ENCODE results near the gene AKAP8L.
"Not testable (repeated sequence)": the region's sequence is repeated elsewhere in the genome, so short reads cannot be mapped to it uniquely, and the experiment has no call there.

Gene AKAP8L

DNA sequence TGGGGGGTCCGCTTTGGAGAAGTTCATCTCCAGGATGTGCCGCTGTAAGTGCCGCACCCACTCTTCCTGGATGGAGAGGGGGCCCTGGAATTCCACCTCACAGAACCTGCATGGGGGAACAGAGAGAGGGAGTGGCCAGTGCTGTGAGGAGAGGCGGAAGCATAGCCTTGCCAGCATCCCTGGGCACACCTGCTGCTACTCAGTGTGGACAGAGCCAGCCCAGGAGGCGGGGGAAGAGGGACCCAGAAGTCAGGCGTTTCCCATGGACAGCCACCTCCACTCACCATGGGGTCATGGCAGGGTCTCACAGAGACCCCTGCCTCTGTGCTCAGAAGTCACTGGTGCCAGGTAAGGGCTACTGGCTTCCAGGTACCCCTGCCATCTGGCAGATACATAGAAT lies 4.3 kb upstream of the AKAP8L start:
- no peak for TF ChIP-seq ZNF274 (IDR thresholded peaks at IDR 0.05; ENCODE audit: low read depth, low read length)
- no peak overlapping the region for H3K4me3 ChIP-seq (ENCODE audit: low read length)

DNA sequence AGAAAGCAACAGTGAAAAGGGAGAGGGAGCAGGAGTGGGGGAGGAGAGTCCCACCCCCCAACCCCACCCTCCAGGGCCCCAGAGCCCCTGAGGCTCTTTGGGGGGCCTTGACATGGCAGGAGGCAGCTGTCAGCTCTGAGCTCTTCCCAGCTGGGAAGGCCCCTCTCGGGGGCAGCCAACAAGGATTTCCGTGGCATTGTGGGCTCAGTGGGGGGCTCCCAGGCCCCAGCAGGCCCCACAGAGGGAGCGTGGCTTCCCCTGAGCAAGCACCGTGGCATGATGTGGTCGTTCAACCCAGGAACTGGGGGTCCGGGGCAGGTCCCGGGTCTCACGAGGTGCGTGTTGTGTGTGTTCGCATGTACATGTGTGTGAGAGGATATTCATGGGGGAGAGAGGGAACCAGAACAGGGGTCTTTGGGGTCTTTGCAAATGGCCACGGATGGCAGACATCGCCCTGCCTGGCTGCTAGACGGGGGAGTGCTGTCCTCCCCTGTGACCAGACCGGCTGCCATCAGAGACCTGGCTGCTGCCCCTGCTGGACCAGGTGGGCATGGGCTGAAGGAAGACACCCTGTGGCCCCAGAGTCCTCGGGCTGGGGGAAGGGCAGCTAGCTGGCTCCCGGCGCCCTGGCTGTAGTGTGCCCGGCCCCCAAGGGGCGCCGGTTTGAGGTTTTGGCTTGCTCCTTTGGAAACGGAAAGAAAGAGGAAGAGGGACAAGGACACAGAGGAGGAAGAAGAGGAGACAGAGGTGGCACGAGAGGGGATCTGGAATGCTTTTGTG lies 3.7 kb upstream of the AKAP8L start:
- TF ChIP-seq ZNF274 (IDR thresholded peaks at IDR 0.05; ENCODE audit: low read depth, low read length), result no peak
- H3K4me3 ChIP-seq (ENCODE audit: low read length), result no peak overlapping the region

GRCh38 chr19:15421721-15422260 lies 3.0 kb upstream of the AKAP8L start:
- no peak overlapping the region for H3K4me3 ChIP-seq (ENCODE audit: low read length)
- no peak for TF ChIP-seq ZNF274 (IDR thresholded peaks at IDR 0.05; ENCODE audit: low read depth, low read length)

DNA sequence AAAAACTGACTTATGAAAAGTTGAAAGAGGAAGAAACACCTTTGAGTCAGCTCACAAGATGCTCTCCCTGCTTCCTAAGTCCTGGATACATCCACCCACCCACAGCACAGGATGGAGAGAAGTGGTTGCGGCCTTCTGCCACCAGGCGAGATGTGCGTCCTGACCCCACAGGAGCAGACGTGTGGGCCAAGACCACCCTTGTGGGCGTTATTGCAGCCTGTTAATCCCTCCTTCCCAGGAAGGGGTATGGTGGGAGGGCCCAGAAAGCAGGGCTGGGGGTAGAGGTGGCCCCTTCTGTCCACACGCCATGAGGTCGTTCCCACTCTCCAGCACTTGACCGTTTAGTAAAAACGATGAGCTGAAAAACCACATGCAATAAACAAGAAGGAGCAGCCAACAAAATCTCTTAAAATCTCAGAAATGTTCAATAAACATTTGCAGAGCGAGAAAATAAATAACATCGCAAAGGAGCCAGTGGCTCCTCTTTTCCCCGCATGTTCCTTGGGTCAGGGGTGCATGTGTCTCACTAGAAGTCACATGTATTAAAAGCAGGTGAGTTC lies 2.4 kb upstream of the AKAP8L start:
- no peak overlapping the region for H3K4me3 ChIP-seq (ENCODE audit: low read length)
- no peak for TF ChIP-seq ZNF274 (IDR thresholded peaks at IDR 0.05; ENCODE audit: low read depth, low read length)

DNA sequence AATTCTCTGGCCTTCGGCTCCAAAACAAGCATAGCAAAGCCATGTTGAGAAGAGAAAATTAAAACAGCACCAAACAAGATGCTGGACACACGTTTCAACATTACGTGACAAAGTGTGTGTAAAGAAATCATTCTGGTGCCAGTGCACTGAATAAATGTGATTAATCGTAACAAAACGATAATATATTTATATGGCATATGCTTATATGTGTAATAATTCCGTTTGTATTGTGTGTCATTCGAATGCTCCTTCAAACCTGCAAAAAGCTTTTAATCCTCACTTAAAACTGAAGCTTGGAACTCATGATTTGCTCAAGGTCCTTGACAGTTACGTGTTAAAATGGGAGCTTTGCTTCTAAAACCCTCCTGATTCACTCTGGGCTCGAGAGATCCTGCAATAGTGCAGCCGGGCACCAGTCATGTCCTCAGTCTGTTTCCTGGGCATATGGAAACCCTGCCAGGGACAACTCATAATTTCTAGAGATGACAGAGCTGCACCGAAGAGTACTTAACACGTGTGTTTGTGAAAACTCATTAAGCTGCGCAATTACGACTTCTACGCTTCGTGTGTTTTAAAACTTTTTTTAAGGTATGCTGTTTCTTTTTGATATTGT lies 731 bp upstream of the AKAP8L start:
- H3K4me3 ChIP-seq (ENCODE audit: low read length), result no peak overlapping the region

DNA sequence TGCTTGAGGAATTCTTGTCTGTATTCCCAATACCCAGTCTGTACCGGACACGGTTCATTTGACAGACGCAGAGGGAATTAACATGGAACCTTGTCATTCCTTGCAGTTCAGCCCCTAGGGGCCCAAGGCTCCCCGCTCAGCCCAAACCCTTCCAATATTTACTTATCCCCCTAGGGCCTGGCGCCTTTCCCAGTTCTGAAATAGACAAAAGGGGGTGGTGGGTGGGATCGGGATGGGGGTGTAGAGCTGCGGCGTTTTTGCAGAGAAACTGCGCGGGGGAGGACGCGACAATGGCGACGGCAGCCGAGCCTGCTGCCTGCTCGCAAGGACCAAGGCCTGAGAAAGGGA lies 583 bp downstream of the AKAP8L start:
- H3K4me3 ChIP-seq (ENCODE audit: low read length), result peak overlapping the region; percentile 93
- no peak for TF ChIP-seq ZNF274 (IDR thresholded peaks at IDR 0.05; ENCODE audit: low read depth, low read length)

More for the DNA sequence above, 731 bp upstream of the AKAP8L start:
- no peak for TF ChIP-seq ZNF274 (IDR thresholded peaks at IDR 0.05; ENCODE audit: low read depth, low read length)

DNA sequence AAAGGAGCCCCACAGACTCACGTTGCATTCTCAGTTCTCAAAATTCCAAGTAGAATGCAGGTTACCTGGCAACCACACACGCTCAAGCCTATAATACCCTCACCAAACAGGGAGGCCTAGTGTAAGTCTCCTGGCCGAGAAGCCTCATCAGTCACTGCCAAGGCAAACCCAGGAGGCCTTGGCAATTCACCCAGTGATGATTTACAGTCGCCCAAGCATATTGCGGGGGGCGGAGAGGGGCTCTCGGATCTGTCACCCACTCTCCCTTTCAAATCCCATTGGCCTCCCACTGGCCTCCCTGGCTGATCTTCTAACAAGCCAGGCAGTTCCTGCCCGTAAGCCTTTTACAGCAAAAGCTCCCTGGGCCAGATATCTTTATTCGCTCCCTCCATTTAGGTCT lies 1.1 kb downstream of the AKAP8L start:
- peak overlapping the region; percentile 93 for H3K4me3 ChIP-seq (ENCODE audit: low read length)
- no peak for TF ChIP-seq ZNF274 (IDR thresholded peaks at IDR 0.05; ENCODE audit: low read depth, low read length)

GRCh38 chr19:15412832-15413231 lies 6.0 kb downstream of the AKAP8L start:
- no peak for TF ChIP-seq ZNF274 (IDR thresholded peaks at IDR 0.05; ENCODE audit: low read depth, low read length)
- H3K4me3 ChIP-seq (ENCODE audit: low read length), result no peak overlapping the region

- H3K4me3 ChIP-seq (ENCODE audit: low read length), result not testable (repeated sequence)
Observed at GRCh38 chr19:15411351-15411750, 7.4 kb downstream of the AKAP8L start.

- no peak for TF ChIP-seq ZNF274 (IDR thresholded peaks at IDR 0.05; ENCODE audit: low read depth, low read length)
- no peak overlapping the region for H3K4me3 ChIP-seq (ENCODE audit: low read length)
Observed at GRCh38 chr19:15404780-15405211, 14.0 kb downstream of the AKAP8L start.

DNA sequence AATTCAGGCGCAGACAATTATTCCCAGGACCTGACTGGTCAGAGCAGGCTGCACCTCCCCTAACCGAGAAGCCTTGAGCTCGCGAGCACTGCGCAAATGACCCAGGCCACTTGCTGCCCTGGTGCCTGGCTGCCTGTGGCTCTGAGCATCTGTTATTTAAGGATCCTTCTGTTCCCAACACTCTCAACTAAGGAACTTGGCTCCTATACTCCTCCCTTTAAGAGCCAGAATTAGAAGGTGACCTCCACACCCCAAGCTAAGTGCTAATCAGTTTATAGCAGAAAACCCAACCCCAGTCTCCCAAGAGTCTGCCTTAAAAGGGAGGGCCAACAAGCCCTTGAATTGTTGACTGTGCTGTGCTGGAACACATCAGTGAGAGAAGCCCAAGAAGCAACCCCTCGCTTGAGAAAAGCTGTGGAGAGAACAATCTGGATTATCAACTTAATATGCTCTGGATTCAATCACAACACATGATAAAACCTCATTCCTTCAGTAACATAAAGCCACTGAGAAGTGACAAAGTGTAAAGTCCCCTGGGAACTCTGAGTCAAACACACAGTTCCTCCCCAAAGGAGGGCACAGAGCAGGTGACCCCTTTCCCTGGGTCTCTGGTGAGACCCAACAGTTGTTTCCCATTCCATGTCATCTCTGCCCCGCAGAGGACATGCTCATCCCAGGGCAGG lies 14.6 kb downstream of the AKAP8L start:
- no peak for TF ChIP-seq ZNF274 (IDR thresholded peaks at IDR 0.05; ENCODE audit: low read depth, low read length)
- H3K4me3 ChIP-seq (ENCODE audit: low read length), result no peak overlapping the region

DNA sequence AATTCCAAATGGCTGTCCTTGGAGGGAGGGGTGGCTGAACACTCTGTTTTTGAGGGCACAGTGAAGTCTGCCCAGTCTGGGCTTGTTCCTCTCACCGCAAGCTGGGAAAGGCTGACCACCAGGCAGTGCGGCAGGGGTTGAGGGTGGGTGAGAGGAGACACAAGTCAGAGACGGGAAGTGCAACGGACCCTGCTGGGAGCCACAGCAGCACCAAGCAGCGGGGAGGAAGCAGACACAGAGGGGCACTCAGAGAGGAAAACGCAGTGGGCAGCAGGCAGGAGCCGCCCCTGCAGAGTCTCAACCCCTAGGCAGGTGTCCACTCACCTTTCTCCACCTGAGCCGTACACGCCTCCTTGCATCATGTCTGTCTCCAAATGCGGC lies 15.6 kb downstream of the AKAP8L start:
- no peak for TF ChIP-seq ZNF274 (IDR thresholded peaks at IDR 0.05; ENCODE audit: low read depth, low read length)
- H3K4me3 ChIP-seq (ENCODE audit: low read length), result no peak overlapping the region

DNA sequence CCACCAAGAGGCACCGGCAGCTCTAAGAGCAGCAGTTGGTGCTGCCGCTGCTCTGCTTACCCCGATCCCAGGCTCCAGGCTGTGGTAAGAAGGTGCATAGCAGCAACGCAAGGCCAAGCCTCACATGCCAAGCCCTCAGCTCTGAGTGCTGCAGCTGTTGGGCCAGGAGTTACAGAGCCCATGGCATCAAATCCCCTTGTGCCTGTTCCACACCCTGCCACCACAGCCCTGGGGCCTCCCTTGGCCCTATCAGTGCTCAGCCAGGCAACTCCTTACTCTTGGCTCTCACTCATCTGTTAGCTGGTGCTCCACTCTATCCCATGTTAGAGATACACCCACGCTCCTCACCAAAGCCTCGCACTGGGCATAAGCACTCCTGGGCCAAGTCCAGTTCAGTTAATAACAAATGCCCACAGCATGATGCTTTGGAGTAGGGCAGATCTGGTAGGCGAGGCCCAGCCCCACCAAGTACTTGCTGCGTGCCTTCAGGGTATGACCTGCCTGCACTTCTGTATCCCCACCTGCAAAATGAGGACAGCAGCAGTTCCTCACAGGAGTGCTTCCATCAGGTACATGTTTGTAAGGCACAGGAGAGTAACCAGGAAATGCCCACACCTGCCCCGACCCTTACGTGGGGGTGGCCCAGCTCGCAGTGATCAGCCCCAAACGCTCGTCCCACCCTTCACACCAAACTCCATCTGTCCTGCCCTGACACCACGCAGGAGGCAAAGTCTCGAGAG lies 16.2 kb downstream of the AKAP8L start:
- TF ChIP-seq ZNF274 (IDR thresholded peaks at IDR 0.05; ENCODE audit: low read depth, low read length), result no peak
- H3K4me3 ChIP-seq (ENCODE audit: low read length), result no peak overlapping the region

DNA sequence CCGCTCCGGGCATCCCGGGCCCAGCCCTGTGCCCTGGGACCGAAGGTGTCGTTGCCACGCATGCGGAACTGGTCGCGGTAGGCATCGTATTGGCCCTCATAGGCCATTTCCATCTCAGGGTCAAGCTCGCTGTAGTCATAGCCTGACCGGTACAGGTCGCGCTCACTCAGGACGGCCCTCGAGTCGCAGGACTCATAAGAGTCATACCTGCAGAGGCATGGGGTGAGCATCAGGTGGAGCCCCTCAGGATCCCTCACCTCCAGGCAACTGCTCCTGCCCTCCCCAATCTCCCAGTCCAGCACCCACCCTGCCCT lies 17.4 kb downstream of the AKAP8L start:
- H3K4me3 ChIP-seq (ENCODE audit: low read length), result no peak overlapping the region
- no peak for TF ChIP-seq ZNF274 (IDR thresholded peaks at IDR 0.05; ENCODE audit: low read depth, low read length)

All from GM08714 (cell line).